MG63 (cell line): ENCODE data around the gene SMAD1. TPM values are rescaled to one million over a fixed set of nuclear protein-coding genes. Genes with fewer than 3 reads are reported as not detected.

Source experiments
- DNase-seq: peaks from one replicate; pipeline ENCODE4 v3.0.0-alpha.2; 2020
- H3K27me3 ChIP-seq: fragments of 250-450 bp; sonication (Bioruptor Pico); 2 replicates; pipeline ENCODE4 v1.5.1; 2020; ENCODE audit warnings: mild to moderate bottlenecking, moderate library complexity
- H3K36me3 ChIP-seq: fragments of 250-450 bp; sonication (Bioruptor Pico); 2 replicates; pipeline ENCODE4 v1.5.1; 2020; ENCODE audit warnings: mild to moderate bottlenecking, moderate library complexity
- H3K4me3 ChIP-seq: fragments of 250-450 bp; sonication (Bioruptor Pico); 2 replicates; pipeline ENCODE4 v1.5.1; 2020; ENCODE audit warnings: mild to moderate bottlenecking, moderate library complexity
- H3K9me3 ChIP-seq: fragments of 250-450 bp; sonication (Bioruptor Pico); 2 replicates; pipeline ENCODE4 v1.5.1; 2020; ENCODE audit warnings: mild to moderate bottlenecking, moderate library complexity
- total RNA-seq: library from RNA; depleted of rRNA; stranded (reverse); fragments of >200 nt; shearing (Covaris generic); gene quantifications from 2 replicates; pipeline ENCODE4 v1.2.3, GENCODE V29; 2014; ENCODE audit warnings: low replicate concordance; rRNA removed

SMAD1 gene
- total RNA-seq, result 11.4 and 40.8 TPM in 2 replicates

- no peaks in the 10 kb centered on the region for H3K27me3 ChIP-seq
- peak within 1 kb of the TSS; percentile 63 for H3K4me3 ChIP-seq
- H3K36me3 ChIP-seq, result no peaks in the 10 kb centered on the region
- H3K9me3 ChIP-seq, result no peaks in the 10 kb centered on the region
- peak; percentile 86 for DNase-seq
These were observed at the start of gene SMAD1 for GRCh38 chr4:145481164-145481941. Gene SMAD1, plus strand, starts transcription at chr4:145481853. Its CDS starts 32,761 bp downstream, at chr4:145514614.

GRCh38 chr4:145433684-145434083 lies 48.0 kb upstream of the SMAD1 start:
- no peaks in the 10 kb centered on the region for H3K36me3 ChIP-seq
- no peak for DNase-seq
- H3K9me3 ChIP-seq, result no peaks in the 10 kb centered on the region
- H3K27me3 ChIP-seq, result no peaks in the 10 kb centered on the region
- no peak overlapping the region for H3K4me3 ChIP-seq

GRCh38 chr4:145435646-145436045 lies 46.0 kb upstream of the SMAD1 start:
- H3K4me3 ChIP-seq, result no peak overlapping the region
- H3K36me3 ChIP-seq, result no peaks in the 10 kb centered on the region
- H3K9me3 ChIP-seq, result no peaks in the 10 kb centered on the region
- no peaks in the 10 kb centered on the region for H3K27me3 ChIP-seq
- DNase-seq, result no peak

- H3K27me3 ChIP-seq, result no peaks in the 10 kb centered on the region
- H3K36me3 ChIP-seq, result no peaks in the 10 kb centered on the region
- no peaks in the 10 kb centered on the region for H3K9me3 ChIP-seq
- no peak overlapping the region for H3K4me3 ChIP-seq
- no peak for DNase-seq
These were observed 45.5 kb upstream of the SMAD1 start for GRCh38 chr4:145436114-145436513.

- no peaks in the 10 kb centered on the region for H3K9me3 ChIP-seq
- H3K36me3 ChIP-seq, result no peaks in the 10 kb centered on the region
- H3K27me3 ChIP-seq, result no peaks in the 10 kb centered on the region
- no peak for DNase-seq
- H3K4me3 ChIP-seq, result no peak overlapping the region
These were observed 44.9 kb upstream of the SMAD1 start for GRCh38 chr4:145436796-145437195.

GRCh38 chr4:145437466-145437865 lies 44.2 kb upstream of the SMAD1 start:
- H3K27me3 ChIP-seq, result no peaks in the 10 kb centered on the region
- no peaks in the 10 kb centered on the region for H3K36me3 ChIP-seq
- no peak for DNase-seq
- no peaks in the 10 kb centered on the region for H3K9me3 ChIP-seq
- H3K4me3 ChIP-seq, result no peak overlapping the region

GRCh38 chr4:145438298-145438697 lies 43.4 kb upstream of the SMAD1 start:
- no peak for DNase-seq
- Histone ChIP-seq H3K36me3 (no peaks in the 10 kb centered on the region), H3K4me3 (no peak overlapping the region), H3K27me3 (no peaks in the 10 kb centered on the region), H3K9me3 (no peaks in the 10 kb centered on the region)

GRCh38 chr4:145440292-145441007 lies 41.2 kb upstream of the SMAD1 start:
- no peaks in the 10 kb centered on the region for H3K36me3 ChIP-seq
- DNase-seq, result no peak
- no peaks in the 10 kb centered on the region for H3K9me3 ChIP-seq
- no peaks in the 10 kb centered on the region for H3K27me3 ChIP-seq
- no peak overlapping the region for H3K4me3 ChIP-seq

GRCh38 chr4:145446184-145446583 lies 35.5 kb upstream of the SMAD1 start:
- Histone ChIP-seq H3K27me3 (no peaks in the 10 kb centered on the region), H3K4me3 (no peak overlapping the region), H3K9me3 (no peaks in the 10 kb centered on the region), H3K36me3 (no peaks in the 10 kb centered on the region)
- DNase-seq, result no peak

- no peak overlapping the region for H3K4me3 ChIP-seq
- H3K27me3 ChIP-seq, result no peaks in the 10 kb centered on the region
- H3K36me3 ChIP-seq, result no peaks in the 10 kb centered on the region
- H3K9me3 ChIP-seq, result no peaks in the 10 kb centered on the region
- no peak for DNase-seq
These were observed 29.8 kb upstream of the SMAD1 start for GRCh38 chr4:145451895-145452294.

GRCh38 chr4:145452447-145453162 lies 29.0 kb upstream of the SMAD1 start:
- no peaks in the 10 kb centered on the region for H3K27me3 ChIP-seq
- H3K9me3 ChIP-seq, result no peaks in the 10 kb centered on the region
- H3K36me3 ChIP-seq, result no peaks in the 10 kb centered on the region
- DNase-seq, result no peak
- no peak overlapping the region for H3K4me3 ChIP-seq

- Histone ChIP-seq H3K36me3 (no peaks in the 10 kb centered on the region), H3K9me3 (no peaks in the 10 kb centered on the region), H3K4me3 (no peak overlapping the region), H3K27me3 (no peaks in the 10 kb centered on the region)
- no peak for DNase-seq
These were observed 28.5 kb upstream of the SMAD1 start for GRCh38 chr4:145453163-145453520.

- no peaks in the 10 kb centered on the region for H3K36me3 ChIP-seq
- H3K4me3 ChIP-seq, result no peak overlapping the region
- no peaks in the 10 kb centered on the region for H3K27me3 ChIP-seq
- no peaks in the 10 kb centered on the region for H3K9me3 ChIP-seq
- no peak for DNase-seq
These were observed 8.4 kb upstream of the SMAD1 start for GRCh38 chr4:145473203-145473602.

GRCh38 chr4:145480257-145480656 lies 1.4 kb upstream of the SMAD1 start:
- H3K9me3 ChIP-seq, result no peaks in the 10 kb centered on the region
- H3K27me3 ChIP-seq, result no peaks in the 10 kb centered on the region
- no peak overlapping the region for H3K4me3 ChIP-seq
- no peaks in the 10 kb centered on the region for H3K36me3 ChIP-seq
- DNase-seq, result no peak

- Histone ChIP-seq H3K4me3 (peak overlapping the region; percentile 63), H3K36me3 (no peaks in the 10 kb centered on the region), H3K9me3 (no peaks in the 10 kb centered on the region), H3K27me3 (no peaks in the 10 kb centered on the region)
- no peak for DNase-seq
These were observed 222 bp downstream of the SMAD1 start for GRCh38 chr4:145481942-145482208.

- DNase-seq, result peak; percentile 44
- Histone ChIP-seq H3K36me3 (no peaks in the 10 kb centered on the region), H3K4me3 (peak overlapping the region; percentile 63), H3K27me3 (no peaks in the 10 kb centered on the region), H3K9me3 (no peaks in the 10 kb centered on the region)
These were observed 770 bp downstream of the SMAD1 start for GRCh38 chr4:145482209-145483037.

- Histone ChIP-seq H3K9me3 (no peaks in the 10 kb centered on the region), H3K27me3 (no peaks in the 10 kb centered on the region), H3K36me3 (no peaks in the 10 kb centered on the region), H3K4me3 (peak overlapping the region; percentile 63)
- DNase-seq, result no peak
These were observed 1.9 kb downstream of the SMAD1 start for GRCh38 chr4:145483514-145483913.
